K562 treated with DMSO at 1 percent for 4 hours (cell line): ENCODE measurements around the gene AEN. TPM values are rescaled to one million over a fixed set of nuclear protein-coding genes. Genes with fewer than 3 reads are reported as not detected.

Experiments
- total RNA-seq: library from RNA; unstranded; fragments of 300-600 nt; gene quantifications from 2 replicates; pipeline ENCODE4 v1.2.3, GENCODE V29; 2022; ENCODE audit not compliant: insufficient read depth

Gene AEN
- 7.7 and 10.4 TPM in 2 replicates for total RNA-seq

GRCh38 chr15:88620995-88621772, at the start of gene AEN:
AEN (plus strand) TSS chr15:88621340; CDS start chr15:88626210, 4,870 bp downstream.

GRCh38 chr15:88638626-88639372, 17.7 kb downstream of the AEN start, which contains the start of gene ISG20:
ISG20 (plus strand) TSS chr15:88639016; CDS start chr15:88639367, 351 bp downstream.

Other genes with a start within 250 kb of the AEN start
- 17.8 and 25.7 TPM in 2 replicates for gene MRPL46, start 154.0 kb upstream of the AEN start, total RNA-seq
- gene MRPS11, start 153.6 kb upstream of the AEN start, total RNA-seq: 44.7 and 46.9 TPM in 2 replicates
- 2.5 and 3.4 TPM in 2 replicates for gene DET1, start 74.7 kb upstream of the AEN start, total RNA-seq
- gene ISG20, start 17.7 kb downstream of the AEN start, total RNA-seq: 4.0 TPM in 1 of 2 replicates, not detected in the other
- gene ACAN, start 182.1 kb downstream of the AEN start, total RNA-seq: not detected in 2 replicates